ENCODE results near the gene SNRPB. TPM values are rescaled to one million over a fixed set of nuclear protein-coding genes. Genes with fewer than 3 reads are reported as not detected.

Gene SNRPB
- total and polyA plus RNA-seq, 2 of the 13 experiments (the other 11 are each of a cell fraction or from before 2014, with no cell fraction given): 473 to 844 TPM

DNA sequence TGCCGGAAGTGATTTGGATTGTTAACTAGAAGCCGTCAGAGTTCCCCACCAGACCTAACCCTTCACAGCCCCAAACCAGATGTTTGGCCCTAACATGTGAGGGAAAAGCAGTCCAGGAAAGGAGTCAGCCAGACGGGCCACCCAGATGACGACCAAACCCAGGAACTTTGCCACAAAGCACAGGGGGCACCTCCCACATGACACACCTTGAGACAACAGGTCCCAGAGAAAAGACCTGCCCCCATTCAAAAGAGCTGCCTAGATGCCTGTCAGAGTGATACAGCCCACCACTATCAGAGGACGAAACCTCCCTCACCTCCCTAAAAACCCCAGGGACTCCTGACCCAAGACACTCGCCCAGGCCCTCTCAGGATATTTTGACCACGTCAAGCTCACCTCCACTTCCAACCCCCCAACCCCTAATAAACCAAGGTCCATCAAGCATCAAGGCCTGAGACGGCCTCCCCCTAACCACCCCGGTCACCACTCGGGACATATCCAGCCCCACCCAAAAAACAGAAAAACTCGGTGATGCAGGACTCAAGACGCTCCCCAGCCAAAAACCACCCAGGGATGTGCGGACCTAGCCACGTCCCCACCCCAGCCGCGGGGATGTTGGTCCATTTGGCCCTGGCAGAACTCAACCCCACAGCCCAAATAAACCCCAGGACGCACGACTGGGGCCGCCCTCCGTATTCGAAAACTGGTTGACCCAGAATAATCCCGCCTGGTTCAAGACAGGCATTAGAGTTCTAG lies 37.5 kb upstream of the SNRPB start (continued):
- TF ChIP-seq, protein P1, sequence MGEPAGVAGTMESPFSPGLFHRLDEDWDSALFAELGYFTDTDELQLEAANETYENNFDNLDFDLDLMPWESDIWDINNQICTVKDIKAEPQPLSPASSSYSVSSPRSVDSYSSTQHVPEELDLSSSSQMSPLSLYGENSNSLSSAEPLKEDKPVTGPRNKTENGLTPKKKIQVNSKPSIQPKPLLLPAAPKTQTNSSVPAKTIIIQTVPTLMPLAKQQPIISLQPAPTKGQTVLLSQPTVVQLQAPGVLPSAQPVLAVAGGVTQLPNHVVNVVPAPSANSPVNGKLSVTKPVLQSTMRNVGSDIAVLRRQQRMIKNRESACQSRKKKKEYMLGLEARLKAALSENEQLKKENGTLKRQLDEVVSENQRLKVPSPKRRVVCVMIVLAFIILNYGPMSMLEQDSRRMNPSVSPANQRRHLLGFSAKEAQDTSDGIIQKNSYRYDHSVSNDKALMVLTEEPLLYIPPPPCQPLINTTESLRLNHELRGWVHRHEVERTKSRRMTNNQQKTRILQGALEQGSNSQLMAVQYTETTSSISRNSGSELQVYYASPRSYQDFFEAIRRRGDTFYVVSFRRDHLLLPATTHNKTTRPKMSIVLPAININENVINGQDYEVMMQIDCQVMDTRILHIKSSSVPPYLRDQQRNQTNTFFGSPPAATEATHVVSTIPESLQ (CRISPR knock-in tag; conservative IDR thresholded peaks at IDR 0.05): no peak
- no peak for TF ChIP-seq KLF15 (CRISPR knock-in tag; IDR thresholded peaks at IDR 0.05; ENCODE audit: borderline replicate concordance)
- no peak for TF ChIP-seq ZNF441 (CRISPR knock-in tag; IDR thresholded peaks at IDR 0.05; ENCODE audit: borderline replicate concordance)
- 0 out of 2 replicates have a peak, but pooled peaks have one; percentile 8 for TF ChIP-seq ZNF749 (CRISPR knock-in tag; IDR thresholded peaks at IDR 0.05; ENCODE audit: borderline replicate concordance)
- no peak for TF ChIP-seq MAZ (IDR thresholded peaks at IDR 0.05; ENCODE audit: borderline replicate concordance, low read depth, low read length)
- no peak for TF ChIP-seq MAZ (CRISPR knock-in tag; IDR thresholded peaks at IDR 0.05; ENCODE audit: low read depth)
- TF ChIP-seq POGZ (CRISPR knock-in tag; IDR thresholded peaks at IDR 0.05): no peak
- TF ChIP-seq ZNF430 (CRISPR knock-in tag; IDR thresholded peaks at IDR 0.05): no peak
- no peak; the same call in 1 of the 2 replicates for TF ChIP-seq ZNF816 (CRISPR knock-in tag; IDR thresholded peaks at IDR 0.05; ENCODE audit: borderline replicate concordance)
- TF ChIP-seq, protein P2, sequence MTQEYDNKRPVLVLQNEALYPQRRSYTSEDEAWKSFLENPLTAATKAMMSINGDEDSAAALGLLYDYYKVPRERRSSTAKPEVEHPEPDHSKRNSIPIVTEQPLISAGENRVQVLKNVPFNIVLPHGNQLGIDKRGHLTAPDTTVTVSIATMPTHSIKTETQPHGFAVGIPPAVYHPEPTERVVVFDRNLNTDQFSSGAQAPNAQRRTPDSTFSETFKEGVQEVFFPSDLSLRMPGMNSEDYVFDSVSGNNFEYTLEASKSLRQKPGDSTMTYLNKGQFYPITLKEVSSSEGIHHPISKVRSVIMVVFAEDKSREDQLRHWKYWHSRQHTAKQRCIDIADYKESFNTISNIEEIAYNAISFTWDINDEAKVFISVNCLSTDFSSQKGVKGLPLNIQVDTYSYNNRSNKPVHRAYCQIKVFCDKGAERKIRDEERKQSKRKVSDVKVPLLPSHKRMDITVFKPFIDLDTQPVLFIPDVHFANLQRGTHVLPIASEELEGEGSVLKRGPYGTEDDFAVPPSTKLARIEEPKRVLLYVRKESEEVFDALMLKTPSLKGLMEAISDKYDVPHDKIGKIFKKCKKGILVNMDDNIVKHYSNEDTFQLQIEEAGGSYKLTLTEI (CRISPR knock-in tag; conservative IDR thresholded peaks at IDR 0.05): no peak
- TF ChIP-seq, protein P3, sequence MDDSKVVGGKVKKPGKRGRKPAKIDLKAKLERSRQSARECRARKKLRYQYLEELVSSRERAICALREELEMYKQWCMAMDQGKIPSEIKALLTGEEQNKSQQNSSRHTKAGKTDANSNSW (CRISPR knock-in tag; IDR thresholded peaks at IDR 0.05; ENCODE audit: borderline replicate concordance): no peak
- TF ChIP-seq, protein P4, sequence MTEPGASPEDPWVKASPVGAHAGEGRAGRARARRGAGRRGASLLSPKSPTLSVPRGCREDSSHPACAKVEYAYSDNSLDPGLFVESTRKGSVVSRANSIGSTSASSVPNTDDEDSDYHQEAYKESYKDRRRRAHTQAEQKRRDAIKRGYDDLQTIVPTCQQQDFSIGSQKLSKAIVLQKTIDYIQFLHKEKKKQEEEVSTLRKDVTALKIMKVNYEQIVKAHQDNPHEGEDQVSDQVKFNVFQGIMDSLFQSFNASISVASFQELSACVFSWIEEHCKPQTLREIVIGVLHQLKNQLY (CRISPR knock-in tag; IDR thresholded peaks at IDR 0.05): no peak
- TF ChIP-seq RFXAP (CRISPR knock-in tag; IDR thresholded peaks at IDR 0.05; ENCODE audit: borderline replicate concordance): no peak
- no peak for TF ChIP-seq RFX3 (CRISPR knock-in tag; IDR thresholded peaks at IDR 0.05)
- TF ChIP-seq ZKSCAN1 (IDR thresholded peaks at IDR 0.05; ENCODE audit: low read length): no peak
- no peak for TF ChIP-seq YEATS2 (CRISPR knock-in tag; IDR thresholded peaks at IDR 0.05; ENCODE audit: borderline replicate concordance)
- no peak for TF ChIP-seq MED13 (CRISPR knock-in tag; IDR thresholded peaks at IDR 0.05)
- TF ChIP-seq, protein P5, sequence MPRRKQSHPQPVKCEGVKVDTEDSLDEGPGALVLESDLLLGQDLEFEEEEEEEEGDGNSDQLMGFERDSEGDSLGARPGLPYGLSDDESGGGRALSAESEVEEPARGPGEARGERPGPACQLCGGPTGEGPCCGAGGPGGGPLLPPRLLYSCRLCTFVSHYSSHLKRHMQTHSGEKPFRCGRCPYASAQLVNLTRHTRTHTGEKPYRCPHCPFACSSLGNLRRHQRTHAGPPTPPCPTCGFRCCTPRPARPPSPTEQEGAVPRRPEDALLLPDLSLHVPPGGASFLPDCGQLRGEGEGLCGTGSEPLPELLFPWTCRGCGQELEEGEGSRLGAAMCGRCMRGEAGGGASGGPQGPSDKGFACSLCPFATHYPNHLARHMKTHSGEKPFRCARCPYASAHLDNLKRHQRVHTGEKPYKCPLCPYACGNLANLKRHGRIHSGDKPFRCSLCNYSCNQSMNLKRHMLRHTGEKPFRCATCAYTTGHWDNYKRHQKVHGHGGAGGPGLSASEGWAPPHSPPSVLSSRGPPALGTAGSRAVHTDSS (CRISPR knock-in tag; conservative IDR thresholded peaks at IDR 0.05): no peak
- no peak for TF ChIP-seq RARG (CRISPR knock-in tag; IDR thresholded peaks at IDR 0.05; ENCODE audit: low read depth)
- TF ChIP-seq, protein P6, sequence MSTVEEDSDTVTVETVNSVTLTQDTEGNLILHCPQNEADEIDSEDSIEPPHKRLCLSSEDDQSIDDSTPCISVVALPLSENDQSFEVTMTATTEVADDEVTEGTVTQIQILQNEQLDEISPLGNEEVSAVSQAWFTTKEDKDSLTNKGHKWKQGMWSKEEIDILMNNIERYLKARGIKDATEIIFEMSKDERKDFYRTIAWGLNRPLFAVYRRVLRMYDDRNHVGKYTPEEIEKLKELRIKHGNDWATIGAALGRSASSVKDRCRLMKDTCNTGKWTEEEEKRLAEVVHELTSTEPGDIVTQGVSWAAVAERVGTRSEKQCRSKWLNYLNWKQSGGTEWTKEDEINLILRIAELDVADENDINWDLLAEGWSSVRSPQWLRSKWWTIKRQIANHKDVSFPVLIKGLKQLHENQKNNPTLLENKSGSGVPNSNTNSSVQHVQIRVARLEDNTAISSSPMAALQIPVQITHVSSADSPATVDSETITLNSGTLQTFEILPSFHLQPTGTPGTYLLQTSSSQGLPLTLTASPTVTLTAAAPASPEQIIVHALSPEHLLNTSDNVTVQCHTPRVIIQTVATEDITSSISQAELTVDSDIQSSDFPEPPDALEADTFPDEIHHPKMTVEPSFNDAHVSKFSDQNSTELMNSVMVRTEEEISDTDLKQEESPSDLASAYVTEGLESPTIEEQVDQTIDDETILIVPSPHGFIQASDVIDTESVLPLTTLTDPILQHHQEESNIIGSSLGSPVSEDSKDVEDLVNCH (CRISPR knock-in tag; IDR thresholded peaks at IDR 0.05): 0 out of 2 replicates have a peak, but pooled peaks have one; percentile 35
- no peak for TF ChIP-seq HOXA9 (CRISPR knock-in tag; IDR thresholded peaks at IDR 0.05; ENCODE audit: borderline replicate concordance)
